GM18507 (cell line): ENCODE data around the gene ZNF423.

Source experiments
- DNase-seq: peaks from one replicate; pipeline ENCODE4 v3.0.0; 2011; ENCODE audit warnings: low read depth; ENCODE audit not compliant: insufficient read length; ENCODE audit errors: extremely low spot score
- FAIRE-seq: peaks from 2 replicates; lab custom pipeline; 2011; peaks lifted over from hg19 to GRCh38; lab: Jason Lieb, UNC

ZNF423 gene

DNA sequence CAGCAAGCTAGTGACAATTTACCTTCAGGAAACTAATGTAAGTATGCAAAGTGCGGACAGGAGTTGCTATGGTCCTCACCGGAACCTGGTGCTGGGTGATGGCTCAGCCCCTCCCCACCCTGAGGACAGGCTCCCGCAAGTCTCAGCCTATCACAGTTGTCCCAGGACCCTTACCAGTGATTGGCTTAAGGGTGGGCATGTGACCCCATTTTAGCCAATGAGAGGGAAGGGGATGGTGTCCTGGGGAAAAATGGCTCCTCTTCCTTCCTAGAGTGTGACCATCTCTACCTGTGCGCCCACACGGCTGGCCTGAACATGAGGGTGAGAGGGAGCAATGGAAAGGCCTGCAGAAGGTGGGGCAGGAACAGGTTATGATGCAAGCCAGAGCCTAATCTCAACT lies 401.9 kb downstream of the ZNF423 start:
- FAIRE-seq (no peak), DNase-seq (no peak)

DNA sequence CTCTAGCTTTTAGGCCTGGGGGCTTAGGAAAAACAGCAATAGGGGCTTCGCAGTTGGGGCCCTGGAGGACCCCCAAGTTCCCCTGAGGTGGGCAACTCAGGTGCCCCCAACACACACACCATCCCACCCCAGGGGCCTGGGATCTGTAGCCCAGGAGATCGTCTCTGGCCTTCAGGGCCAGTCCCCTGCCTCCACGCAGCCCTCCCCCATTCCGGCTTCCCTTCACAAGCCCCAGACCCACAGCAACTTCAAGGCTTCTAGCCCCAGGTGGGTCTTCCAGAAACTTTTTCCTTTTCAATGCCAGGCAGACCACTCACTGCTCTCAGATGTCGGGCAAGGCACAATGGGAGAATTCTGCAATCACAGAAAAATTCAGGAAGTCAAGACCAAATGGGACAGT lies 402.9 kb downstream of the ZNF423 start:
- FAIRE-seq (no peak), DNase-seq (no peak)

DNA sequence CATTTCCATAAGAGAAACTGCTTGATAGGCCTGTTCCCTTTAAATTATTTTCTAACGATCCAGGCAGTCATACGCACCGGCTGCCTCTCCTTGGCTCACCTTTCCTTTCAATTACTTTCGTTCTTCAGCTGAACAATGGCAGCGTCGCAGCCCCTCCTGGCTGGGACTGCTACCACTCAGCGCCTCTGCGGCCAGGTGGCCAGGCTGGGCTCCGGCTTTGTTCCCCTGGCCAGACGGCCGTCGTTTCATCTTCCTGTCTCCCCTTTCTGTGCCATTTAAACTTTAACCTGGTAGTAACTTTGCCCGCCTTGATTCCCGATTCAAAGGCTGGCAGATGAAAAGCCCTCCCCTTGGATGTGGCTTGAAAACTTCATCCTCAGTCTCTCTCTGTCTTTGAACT lies 403.3 kb downstream of the ZNF423 start:
- FAIRE-seq = no peak
- no peak for DNase-seq

DNA sequence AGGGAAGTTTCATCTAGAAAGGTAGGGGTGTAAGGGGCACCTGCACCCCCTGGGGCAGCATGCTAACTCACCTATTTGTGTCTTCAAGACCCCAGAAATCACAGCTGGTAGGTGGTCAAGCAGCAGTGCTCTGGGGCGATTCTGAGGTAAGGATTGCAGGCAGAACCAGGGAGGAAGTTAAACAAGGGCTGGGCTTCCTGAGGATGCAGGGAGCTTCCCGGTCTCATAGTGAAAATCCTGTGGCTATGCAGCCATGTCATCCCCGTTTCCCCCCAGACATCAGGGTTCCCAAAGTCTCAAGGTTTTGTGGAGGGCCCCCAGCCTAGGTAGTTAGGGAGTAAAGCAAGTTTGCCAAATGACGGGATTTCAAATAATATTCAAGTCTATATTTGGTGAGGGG lies 403.8 kb downstream of the ZNF423 start:
- DNase-seq (no peak), FAIRE-seq (no peak)

DNA sequence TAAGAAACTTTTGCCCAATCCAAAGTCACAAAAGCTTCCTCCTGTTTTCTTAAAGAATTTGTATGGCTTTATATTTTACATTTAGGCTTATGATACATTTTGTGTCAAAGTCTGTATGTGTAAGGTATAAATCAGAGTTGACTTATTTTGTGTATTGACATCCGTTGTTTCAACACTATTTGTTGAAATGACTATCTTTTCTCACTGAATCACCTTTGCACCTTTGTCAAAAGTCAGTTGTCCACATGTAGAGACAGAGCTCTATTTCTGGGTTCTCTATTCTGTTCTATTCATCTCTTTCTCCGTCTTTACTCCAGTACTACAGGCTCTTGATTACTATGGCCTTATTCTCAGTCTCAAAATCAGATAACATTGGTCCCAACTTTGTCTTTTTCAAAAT lies 409.1 kb downstream of the ZNF423 start:
- no peak for FAIRE-seq

DNA sequence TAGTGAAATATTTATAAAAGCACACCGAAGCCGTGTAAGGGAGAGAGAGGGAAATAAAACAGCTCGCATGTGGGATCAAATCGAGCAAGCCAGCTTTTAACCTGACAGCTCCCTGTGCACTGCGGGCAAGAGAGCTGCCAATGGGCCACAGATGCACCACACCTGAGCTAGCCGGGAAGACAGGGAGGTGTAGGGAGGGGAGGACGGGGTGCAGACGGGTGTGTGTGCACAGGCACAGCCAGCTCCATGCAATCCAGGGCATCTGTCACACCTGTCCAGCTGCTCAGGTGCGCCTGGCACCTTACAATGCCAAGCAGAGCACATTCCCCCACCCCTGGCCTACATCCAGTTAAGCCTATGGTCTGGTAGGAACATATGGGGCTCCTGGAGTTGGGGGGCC lies 412.3 kb downstream of the ZNF423 start:
- DNase-seq = no peak
- no peak for FAIRE-seq

More for the DNA sequence above, 409.1 kb downstream of the ZNF423 start:
- no peak for DNase-seq

DNA sequence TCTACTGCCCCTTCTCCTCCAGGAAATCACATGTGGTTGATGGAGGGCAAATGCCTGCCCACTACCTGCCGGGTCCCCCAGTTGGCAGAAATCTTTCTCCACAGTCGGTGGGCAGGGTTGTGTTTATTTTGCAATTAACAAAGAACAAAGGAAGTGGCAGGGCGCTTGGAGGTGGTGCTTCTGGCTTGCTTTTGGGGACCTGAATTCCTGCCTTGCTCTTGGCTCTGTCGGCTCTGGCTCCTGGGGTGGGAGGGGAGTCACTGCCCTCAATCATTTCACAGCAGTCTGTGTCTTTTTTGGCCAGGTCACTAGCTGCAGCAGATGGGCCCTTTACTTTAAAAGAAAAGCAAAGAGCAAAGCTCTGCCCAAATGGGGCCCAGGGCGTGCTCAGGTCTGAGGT lies 413.1 kb downstream of the ZNF423 start:
- DNase-seq (no peak), FAIRE-seq (no peak)

DNA sequence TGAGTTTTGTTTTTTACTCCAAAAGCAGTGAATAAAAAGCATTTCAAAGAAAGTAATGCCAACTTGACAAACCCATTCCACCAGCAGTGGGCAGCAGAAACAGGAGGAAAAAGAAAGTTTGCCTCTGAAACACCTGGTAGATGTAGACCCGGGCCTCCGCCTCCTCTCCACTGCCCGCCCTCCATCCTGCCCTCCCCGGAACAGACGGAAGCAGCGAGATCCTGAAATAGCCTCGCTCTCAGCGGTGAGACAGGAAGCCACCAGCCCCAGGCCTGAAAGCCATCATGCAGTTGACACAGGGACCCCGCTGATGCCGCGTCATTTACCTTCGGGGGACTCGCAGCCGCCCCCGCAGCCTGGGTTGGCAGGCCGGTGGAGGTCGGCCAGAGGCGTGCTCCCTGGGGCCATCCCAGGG lies 414.5 kb downstream of the ZNF423 start:
- FAIRE-seq = peak; percentile 98

DNA sequence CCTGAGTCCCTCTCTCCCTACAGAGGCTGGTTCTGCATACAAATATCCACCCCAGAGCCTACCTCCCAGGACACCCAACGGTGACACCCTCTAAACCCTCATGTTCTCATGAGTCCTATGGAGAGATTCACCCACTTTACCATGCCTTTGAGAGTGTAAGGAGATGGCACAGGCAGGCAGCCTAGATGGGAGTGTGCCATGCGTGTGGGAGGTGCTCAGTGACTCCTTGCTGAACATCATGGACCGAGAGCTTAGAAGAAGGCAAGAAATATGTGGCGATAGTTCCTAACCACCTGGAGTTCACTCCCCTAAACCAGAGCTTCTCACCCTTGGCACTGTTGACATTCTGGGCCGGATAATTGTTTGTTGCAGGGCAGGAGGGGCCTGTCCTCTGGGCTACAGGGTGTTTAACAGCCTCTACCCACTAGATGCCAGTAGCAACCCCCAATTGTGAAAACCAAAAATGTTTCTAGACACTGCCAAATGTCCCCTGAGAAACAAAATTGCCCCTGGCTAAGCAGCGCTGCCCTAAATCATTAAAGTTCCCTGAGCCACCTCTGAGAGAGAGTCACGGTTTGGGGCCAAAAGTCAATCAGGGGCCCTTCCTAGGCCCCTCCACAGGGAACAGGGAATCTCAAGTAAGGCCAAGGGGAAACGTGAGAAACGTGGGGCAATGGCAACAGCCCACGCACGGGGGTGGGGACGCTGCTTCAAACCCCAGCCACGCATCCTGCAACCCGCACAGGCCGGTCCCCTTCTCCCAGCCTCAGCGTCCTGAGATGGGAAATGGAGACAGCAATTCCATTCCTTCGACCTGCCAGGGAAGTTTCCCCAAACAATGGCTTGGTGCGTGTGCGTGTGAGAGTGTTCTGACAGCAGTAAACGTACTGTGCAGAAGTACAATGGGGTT lies 415.5 kb downstream of the ZNF423 start:
- DNase-seq = no peak
- FAIRE-seq = peak; percentile 18

More for the DNA sequence above, 414.5 kb downstream of the ZNF423 start:
- DNase-seq = peak; percentile 72

DNA sequence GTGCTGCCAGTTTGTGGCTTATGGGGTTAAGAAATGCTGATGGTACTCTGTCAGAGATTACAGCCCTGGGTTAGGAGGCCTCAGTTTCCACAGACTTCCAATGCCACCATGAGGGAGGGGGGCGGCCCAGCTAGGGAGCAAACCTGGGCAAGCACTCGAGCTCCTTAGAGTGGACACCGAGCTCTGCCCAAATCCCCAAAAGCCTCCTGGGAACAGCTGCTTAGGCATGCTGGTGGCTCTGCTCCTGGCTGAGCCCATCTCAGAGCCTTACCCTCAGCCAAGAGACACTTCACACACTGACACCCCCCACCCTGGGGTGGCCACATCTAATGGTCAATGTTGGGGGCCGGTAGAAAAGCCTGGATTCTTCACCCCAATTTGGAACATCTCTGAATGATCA lies 416.2 kb downstream of the ZNF423 start:
- FAIRE-seq (no peak), DNase-seq (no peak)

DNA sequence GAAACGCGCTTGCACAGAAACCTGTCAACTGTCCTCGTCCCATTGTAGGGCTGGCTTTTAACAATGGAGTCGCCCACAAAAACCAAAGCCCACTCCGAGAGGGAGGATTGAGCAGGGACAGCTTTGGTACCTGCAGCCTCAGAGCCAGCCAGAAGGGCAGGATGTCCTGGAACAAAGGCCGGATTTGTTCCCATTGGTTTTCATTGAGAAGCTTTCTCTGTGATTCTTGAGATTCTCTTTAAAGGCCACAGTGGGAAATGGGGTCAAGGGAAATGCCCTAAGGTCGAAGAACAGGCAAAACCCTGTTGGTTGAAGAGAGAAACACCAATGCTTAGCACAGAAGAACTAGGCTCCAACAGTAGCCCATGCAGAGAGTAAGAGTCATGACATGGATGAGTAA lies 416.9 kb downstream of the ZNF423 start:
- DNase-seq = no peak
- FAIRE-seq = no peak
